GM18951 (cell line): ENCODE measurements around the gene FGF9.
A peak's percentile ranks its signal among the peaks of the same experiment; 100 is the strongest.

ENCODE experiments used
- POLR2A ChIP-seq: IDR thresholded peaks from 4 replicates; pipeline ENCODE4 v1.6.1; 2011; ENCODE audit warnings: mild to moderate bottlenecking; ENCODE audit not compliant: insufficient read length, insufficient read depth; ENCODE audit errors: extremely low read depth
- in situ Hi-C: fragments of 300-500 bp; cut with MboI; formaldehyde crosslinking; loops from one replicate; pipeline ENCODE4 v1.12.0; 2022; ENCODE audit warnings: low sequenced_read_pairs, mixed read lengths, inconsistent platforms; ENCODE audit not compliant: unreplicated experiment

Gene FGF9

GRCh38 chr13:21670883-21671619, at the start of gene FGF9:
TSS of gene FGF9 (plus strand) at chr13:21671073. CDS start at chr13:21671913, 840 bp downstream.
- in situ Hi-C loops: no loop called here
- peak; percentile 68 for TF ChIP-seq POLR2A

- no peak for TF ChIP-seq POLR2A
- in situ Hi-C loops: loop anchor here (25.0 kb wide), 1 partner anchor 1162 kb away; no protein-coding TSS in a partner anchor
Observed at GRCh38 chr13:21625366-21625765, 45.5 kb upstream of the FGF9 start.

- TF ChIP-seq POLR2A: no peak
- in situ Hi-C loops: loop anchor here (10.0 to 25.0 kb wide), 2 partner anchors 643 to 1155 kb away; no protein-coding TSS in a partner anchor
Observed at GRCh38 chr13:21632196-21632595, 38.7 kb upstream of the FGF9 start.

- in situ Hi-C loops: loop anchor here (10.0 to 25.0 kb wide), 2 partner anchors 638 to 1151 kb away; no protein-coding TSS in a partner anchor
- no peak for TF ChIP-seq POLR2A
Observed at GRCh38 chr13:21636656-21637055, 34.2 kb upstream of the FGF9 start.

- TF ChIP-seq POLR2A: no peak
- in situ Hi-C loops: loop anchor here (10.0 to 25.0 kb wide), 2 partner anchors 638 to 1150 kb away; no protein-coding TSS in a partner anchor
Observed at GRCh38 chr13:21637296-21637695, 33.6 kb upstream of the FGF9 start.

- no peak for TF ChIP-seq POLR2A
- in situ Hi-C loops: loop anchor here (10.0 to 25.0 kb wide), 2 partner anchors 636 to 1149 kb away; no protein-coding TSS in a partner anchor
Observed at GRCh38 chr13:21638319-21639282, 32.3 kb upstream of the FGF9 start.

GRCh38 chr13:21639561-21639960, 31.3 kb upstream of the FGF9 start:
- in situ Hi-C loops: loop anchor here (10.0 to 25.0 kb wide), 2 partner anchors 635 to 1148 kb away; no protein-coding TSS in a partner anchor
- TF ChIP-seq POLR2A: no peak

GRCh38 chr13:21641629-21642028, 29.2 kb upstream of the FGF9 start:
- in situ Hi-C loops: loop anchor here (25.0 kb wide), 1 partner anchor 1146 kb away; no protein-coding TSS in a partner anchor

GRCh38 chr13:21657538-21657937, 13.3 kb upstream of the FGF9 start:
- in situ Hi-C loops: no loop called here
- no peak for TF ChIP-seq POLR2A

More at GRCh38 chr13:21641629-21642028, 29.2 kb upstream of the FGF9 start:
- no peak for TF ChIP-seq POLR2A

- TF ChIP-seq POLR2A: no peak
- in situ Hi-C loops: no loop called here
Observed at GRCh38 chr13:21659087-21659486, 11.8 kb upstream of the FGF9 start.

GRCh38 chr13:21661097-21661909, 9.6 kb upstream of the FGF9 start:
- in situ Hi-C loops: no loop called here
- TF ChIP-seq POLR2A: no peak

- in situ Hi-C loops: no loop called here
- no peak for TF ChIP-seq POLR2A
Observed at GRCh38 chr13:21663197-21663596, 7.7 kb upstream of the FGF9 start.
